ENCODE results near the gene RASSF1.

Gene RASSF1

DNA sequence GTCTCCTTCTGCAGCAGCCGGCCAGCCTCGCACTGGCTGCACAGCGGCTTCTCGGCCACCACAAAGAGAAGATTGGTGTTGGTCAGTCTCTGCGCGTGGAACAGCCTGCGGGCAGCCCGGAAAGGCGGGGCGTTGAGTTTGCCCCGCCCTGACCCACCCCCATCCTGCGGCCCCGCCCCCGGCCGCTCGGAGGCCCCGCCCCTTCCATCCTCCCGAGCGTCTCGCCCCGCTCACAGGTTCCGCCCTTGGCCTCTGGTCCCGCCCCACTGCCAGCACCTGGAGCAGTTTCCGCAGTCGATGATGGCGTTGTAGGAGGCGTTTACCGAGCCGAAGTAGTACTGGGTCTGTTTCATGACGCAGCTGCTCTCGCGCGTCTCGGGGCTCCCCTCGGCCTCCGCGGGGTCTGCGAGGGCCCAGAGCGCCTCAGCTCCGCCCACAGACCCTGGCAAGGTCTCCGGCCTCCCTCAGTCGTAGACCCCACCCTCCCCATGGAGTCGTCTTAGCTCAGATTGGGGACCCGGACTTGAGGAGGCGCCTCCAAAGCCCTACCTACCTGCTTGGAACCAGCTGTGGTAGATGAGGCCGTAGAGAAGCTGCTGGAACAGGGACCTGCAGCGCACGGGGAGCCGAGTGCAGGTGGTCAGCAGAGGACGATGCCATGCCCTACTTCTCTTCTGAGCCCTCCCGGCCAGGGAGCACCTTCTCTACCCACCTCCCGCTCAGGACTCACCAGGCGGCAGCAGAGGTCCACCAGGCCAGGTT, 24.6 kb upstream of the RASSF1 start:
- peak; percentile 61 for DNase-seq

DNA sequence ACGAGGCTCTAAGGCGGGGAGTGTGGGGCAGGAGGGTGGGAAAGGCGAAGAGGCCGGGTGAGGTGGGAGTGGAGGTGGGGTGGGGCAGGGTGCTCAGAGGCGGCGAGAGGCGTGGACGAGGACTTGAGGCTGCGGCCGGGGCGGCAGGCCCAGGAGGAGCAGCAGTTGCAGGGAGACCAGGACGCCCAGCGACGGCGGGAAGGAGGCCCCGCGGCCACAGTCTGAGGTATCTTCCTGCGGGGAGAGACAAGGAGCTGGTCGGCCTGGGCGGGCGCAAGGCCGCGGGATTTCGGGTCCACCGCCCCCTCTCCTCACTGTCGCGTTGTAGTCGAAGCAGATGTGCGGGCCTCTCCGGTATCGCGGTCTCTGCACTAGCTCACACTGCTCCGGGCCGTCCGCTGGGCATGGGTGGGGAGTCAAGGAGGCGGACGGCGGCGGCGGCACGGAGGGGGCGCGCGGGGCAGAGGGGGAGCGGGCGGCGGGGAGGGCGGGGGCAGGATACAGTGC, 24.0 kb upstream of the RASSF1 start:
- no peak for DNase-seq

DNA sequence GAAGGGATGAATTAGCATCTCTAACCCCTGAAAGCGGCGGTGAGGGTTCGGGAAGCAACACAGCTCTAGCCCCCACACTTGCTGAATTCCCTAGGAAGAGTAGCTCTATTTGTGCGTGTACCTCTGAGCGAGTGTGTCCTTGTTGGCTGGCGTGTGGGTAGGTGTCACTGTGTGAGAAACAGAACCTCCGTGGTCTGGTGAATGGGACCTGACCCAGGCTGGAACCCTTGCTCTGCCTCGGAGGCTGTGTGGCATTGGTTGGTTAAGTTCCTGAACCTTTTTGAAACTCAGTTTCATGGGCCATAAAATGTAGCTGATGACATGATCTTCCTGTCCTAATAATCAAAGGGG, 19.1 kb upstream of the RASSF1 start:
- DNase-seq = no peak

DNA sequence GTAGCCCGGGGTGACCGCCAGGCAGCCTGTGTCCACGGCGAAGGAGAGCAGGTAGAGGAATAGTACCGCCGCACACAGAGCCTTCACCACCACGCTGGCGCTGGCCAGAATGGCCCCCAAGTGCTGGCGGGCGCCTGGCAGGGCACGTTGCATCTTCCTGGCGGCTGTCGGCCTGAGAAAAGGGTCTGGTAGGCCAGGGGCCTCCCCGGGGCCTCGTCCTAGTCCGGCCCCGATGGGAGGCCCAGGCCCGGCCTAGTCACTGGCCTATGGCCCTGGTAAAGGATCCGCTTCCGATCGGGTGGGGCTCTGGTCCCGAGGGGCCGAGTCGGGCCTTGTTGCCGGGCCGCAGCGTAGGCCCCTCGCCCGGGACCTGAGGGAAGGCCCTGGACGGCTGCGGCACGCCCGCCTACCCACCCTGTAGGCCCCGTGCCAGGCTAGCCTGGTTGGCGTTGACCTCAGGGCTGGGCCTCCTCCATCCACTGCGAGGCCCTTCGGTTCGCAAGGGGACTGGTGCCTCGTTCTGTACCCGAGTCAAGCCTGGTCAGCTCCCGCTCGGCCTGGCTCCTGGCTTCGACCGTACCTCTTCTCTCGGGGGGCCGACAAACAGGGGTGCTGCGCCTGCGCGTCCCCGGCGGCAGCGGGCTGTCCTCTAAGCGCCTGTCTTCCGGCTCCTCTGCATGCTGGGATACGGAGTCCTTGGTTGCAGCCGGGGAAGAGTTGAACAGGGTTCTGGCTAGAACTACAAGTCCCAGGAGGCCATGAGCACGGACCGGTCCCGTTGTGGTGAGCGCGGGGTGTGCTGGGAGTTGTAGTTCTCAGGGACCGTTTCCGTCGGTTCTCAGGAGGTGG, 18.5 kb upstream of the RASSF1 start, which contains the start of gene TMEM115:
Gene TMEM115 (minus strand): TSS at position 611 of the 849 bp plus-strand sequence. CDS start 458 bp downstream, at position 153.
- peak; percentile 99 for DNase-seq

DNA sequence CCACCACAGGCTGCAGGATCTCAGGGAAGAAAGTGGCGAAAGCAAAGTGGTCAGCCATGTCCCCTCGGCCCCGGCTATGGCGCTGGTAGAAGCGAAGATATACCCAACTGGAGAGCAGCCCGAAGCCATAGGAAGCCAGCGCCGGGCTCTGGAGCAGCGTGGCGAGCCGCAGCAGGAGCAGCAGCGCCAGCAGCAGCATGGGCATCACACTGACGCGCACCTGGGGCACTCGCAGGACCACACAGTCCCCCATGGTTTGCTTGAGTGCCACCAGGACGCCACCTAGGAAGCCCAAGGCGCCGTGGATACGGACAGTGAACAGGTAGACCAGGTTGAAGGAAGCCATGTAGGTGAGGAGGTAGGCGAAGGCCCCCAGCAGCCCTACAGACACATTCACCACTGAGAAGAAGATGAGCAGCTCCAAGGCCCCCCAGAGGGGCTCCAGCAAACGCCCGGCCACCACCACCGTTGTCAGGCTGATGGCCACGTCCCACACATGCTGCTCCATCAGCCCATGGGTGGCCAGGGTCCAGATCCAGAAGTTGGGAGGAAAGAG, 17.8 kb upstream of the RASSF1 start:
- no peak for DNase-seq

DNA sequence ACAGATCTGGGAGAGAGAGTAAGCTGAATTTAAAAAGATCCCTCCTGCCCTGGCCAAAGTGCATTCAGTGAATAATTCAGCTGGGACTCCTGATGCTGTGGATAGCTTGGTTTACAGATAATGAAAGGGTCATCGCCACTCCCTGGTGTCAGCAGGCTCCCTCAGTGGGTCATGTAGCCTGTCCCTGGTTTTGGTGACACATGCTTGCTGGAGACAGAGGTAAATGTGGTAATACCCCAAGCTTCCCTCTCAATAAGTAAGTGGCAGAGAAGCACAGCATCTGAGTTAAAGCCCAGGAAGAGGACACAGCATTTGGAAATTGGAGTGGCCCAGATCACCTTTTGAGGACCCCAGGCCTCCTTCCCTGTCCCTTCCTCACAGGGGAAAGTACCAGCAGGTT, 16.8 kb upstream of the RASSF1 start:
- no peak for DNase-seq

DNA sequence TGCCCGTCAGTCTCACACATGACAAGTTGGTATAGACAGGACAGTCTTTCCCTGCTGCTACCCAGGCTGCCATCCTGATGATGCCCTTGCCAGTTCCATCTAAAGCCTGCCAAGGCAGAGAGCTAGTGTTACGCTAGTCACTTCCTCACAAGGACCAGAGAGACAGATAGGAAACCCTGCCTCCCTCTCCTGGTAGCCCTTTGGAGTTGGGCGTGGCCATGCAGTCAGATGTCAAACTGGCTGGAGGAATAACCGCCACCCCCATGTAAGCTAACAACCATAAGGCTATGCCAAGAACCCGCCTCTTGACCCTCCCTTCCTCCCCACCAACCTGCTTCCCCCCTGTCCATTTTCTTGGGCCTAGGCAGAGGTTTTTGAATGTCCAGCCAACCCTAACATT, 15.9 kb upstream of the RASSF1 start:
- DNase-seq = peak; percentile 46

DNA sequence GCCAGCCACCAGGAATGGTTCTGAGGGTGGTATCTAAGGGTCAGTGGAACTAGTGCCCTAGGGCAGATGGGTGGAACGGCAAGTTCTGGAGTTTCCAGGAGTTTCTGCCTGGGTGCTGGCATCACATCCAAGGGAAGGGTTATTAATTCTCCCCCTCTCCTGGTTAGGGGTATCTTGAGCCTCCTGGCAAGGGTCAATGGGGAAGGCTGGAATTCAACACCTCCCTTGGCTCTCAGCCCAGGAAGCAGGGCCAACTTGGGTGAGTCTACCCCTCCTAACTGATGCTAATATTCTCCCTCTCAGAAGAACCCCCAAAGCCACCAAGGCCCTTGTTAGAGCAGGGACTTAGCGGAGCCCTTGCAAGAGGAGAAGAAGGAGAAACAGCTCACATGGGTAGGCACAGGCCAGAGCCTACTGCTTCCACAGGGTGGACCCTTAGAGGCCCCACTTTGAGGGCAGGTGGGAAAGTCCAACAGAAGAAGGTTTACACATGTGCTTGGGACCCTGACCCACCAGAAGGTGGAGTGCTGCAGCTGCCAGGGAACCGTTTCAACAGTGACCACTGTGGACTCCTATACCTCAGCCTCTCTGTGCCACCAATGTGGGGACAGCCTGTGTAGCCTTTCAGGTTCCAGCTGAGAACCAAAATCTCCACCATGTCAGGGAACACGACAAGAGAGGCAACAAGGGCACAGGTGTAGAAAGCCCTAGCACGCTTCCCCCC, 15.4 kb upstream of the RASSF1 start:
- no peak for DNase-seq

DNA sequence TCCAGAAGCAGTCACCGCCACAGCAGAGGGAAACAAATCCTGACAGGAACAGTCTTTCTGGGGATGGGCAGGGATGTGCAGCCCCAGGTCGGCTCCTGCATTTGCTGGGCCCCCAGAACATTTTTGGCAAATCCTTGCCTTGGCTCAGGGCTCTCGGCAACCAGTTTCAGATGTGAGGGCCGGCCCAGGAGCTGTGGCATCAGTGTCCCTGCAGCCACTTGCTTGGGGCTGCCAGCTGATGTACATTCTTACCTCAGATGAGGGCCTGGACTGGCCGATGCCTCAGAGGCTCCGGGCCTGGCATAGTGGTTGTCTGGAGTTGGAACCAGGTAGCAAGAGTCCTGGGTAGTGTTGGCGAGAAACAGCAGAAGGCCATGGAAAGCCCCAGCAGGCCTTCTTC, 14.2 kb upstream of the RASSF1 start:
- DNase-seq = no peak

DNA sequence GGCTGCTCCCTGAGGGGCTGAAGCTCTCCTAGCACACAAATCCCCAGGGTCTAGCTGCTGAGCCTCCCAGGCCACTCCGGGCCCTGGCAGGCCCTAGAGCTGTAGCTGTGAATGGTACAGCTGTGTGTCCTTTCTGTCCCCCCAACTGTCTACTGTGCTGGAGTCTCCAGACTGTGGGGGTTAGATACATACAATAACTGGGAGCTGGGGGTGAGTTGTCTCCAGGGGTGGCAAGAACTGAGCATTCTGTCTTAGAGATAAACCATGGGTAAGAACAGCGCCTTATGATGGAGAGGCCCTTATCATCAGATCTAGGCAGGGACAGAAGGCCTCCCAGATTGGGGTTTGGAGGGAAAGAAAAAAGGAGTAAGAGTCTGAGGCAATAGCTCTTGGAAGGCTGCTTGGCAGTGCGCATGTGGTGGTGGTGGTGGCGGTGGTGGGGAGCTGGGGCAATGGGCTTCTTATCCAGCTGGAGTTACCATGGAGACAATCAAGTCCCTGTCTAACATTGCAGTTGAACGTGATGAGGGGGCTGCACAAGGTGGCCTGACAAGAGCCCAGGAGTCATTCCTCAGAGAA, 13.6 kb upstream of the RASSF1 start:
- DNase-seq = no peak

DNA sequence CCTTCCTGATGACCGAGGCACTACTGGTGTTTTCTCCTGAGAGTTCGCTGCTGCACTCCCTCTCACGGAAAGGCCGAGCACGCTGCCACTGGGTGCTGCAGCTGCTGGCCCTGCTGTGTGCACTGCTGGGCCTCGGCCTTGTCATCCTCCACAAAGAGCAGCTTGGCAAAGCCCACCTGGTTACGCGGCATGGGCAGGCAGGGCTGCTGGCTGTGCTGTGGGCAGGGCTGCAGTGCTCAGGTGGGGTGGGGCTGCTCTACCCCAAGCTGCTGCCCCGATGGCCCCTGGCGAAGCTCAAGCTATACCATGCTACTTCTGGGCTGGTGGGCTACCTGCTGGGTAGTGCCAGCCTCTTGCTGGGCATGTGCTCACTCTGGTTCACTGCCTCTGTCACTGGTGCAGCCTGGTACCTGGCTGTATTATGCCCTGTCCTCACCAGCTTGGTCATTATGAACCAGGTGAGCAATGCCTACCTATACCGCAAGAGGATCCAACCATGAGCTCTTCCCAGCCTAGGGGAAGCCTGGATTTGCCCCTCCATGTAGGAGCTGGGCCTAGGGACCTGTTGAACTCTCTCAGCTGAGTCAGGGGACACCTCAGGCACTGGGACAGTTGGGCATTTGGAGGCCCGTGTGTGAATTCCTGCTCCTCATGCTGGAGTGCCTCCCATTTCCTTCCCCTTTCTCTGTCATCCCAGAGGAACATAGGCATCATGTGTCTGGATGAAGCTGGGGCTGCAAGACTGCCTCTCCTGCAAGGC, 12.8 kb upstream of the RASSF1 start:
- DNase-seq = no peak

DNA sequence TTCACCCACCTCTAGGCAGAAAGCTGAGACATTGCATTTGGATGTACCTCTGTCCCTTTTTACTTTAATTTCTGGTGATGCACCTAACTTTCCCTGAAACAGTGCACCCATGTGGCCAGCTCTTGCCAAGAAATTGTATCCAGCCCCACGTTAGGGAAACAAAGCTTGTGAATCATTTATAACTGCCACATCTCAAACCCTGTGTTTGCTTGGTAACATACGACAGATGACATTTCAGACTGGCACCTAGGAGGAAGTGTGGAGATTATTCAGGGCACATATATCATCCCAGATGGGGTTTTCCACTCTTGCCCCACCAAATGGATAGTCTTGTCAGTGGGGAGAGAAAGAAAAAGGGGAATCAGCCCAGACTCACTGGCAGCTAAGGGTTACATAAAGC, 12.1 kb upstream of the RASSF1 start:
- DNase-seq = peak; percentile 38

DNA sequence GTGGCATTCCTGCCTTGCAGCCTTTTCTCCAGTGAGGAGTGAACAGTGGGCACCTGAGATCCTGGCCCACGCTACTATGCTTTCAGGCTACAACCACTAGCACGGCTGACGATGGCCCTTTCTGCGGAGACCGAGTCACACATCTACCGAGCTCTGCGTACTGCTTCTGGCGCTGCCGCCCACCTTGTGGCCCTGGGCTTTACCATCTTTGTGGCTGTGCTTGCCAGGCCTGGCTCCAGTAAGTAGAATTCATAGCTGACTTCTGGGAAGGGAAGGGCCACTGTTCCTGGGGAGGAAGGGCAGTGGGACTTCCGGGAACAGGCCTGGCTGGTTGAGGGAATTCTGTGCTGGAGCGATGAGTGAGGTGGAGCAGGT, 10.7 kb upstream of the RASSF1 start:
- no peak for DNase-seq

DNA sequence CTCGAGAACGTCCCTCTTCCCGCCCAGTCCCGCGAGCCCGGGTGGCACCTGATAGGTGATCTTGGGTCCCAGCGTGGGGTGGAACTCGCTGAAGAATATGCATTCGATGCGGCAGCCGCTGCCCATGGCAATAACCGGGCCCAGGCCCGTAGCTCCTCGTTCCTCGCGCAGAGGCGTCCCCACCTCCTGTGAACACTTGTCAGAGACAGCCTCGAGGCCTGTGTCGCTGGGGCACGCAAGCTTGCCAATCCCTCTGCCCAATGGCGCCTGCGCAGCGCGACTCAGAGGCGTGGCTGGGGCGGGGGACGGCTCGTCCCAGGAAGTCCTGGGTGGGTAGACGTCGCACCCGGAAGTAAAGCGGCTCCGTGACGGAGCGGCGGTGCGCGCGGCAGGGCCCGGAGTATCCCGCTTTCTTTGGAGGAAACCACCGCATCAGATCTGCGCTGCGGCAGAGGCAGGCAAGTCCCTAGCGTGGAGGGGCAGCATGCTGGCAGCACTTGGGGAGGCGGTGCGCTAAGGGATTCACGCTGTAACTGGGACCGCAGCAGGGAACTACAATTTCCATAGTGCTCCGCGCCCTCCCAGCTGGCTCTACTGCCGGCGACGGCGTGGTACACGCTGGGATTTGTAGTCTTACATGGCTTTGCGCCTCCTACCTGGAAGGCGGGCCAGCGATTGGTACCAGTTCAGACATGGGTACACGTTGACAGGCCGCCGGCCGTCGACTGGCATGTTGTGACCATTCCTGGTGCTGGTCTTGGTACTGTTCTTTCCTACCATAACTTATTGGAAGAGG, 10.1 kb upstream of the RASSF1 start, which contains the start of the genes CYB561D2 and NPRL2:
Gene CYB561D2 (plus strand): TSS at position 336 of the 796 bp plus-strand sequence. CDS start 572 bp downstream, outside the sequence.
Gene NPRL2 (minus strand): TSS at position 249 of the 796 bp plus-strand sequence. CDS start 123 bp downstream, at position 126.
- peak; percentile 94 for DNase-seq

DNA sequence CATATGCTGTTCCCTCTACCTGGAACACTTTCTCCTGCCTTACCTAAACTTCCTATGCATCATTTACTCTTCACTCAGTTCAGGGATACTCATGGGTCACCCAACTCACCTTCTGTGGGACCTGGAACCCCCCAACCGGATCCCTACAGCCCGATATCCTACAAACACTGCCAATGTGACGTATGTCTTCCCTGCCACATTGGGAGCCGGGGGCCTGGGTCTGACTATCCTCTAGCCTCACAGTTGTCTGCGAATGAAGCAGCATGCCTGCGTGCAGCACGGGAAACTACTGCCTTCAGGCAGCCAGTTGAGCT, 9.5 kb upstream of the RASSF1 start:
- no peak for DNase-seq

DNA sequence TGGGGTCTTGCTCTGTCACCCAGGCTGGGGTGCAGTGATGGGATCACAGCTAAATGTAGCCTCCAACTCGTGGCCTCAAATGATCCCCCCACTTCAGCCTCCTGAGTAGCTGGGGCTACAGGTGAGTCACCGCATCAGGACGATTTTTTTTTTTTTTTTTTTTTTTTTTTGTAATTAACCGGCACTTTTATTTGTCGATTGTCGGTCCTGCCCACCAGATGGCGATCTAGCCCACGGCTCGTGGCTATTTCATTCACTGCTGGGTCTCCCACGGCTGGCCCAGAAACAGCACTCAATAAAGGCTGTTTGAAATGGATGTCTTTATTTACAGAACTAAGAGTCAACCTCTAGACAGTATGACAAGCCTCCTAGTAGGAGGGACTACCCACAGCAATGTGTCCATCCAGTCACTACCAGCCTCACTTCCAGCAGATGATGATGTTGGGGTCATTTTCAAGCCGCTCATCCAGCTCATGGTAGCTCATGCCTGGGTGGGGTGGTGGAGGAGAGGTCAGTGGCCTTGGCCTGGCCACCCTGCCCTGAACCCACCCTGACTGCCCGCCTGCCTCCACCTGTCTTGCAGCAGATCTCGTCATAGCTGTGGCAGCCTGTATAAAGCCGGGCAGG, 6.7 kb upstream of the RASSF1 start:
- DNase-seq = peak; percentile 79

DNA sequence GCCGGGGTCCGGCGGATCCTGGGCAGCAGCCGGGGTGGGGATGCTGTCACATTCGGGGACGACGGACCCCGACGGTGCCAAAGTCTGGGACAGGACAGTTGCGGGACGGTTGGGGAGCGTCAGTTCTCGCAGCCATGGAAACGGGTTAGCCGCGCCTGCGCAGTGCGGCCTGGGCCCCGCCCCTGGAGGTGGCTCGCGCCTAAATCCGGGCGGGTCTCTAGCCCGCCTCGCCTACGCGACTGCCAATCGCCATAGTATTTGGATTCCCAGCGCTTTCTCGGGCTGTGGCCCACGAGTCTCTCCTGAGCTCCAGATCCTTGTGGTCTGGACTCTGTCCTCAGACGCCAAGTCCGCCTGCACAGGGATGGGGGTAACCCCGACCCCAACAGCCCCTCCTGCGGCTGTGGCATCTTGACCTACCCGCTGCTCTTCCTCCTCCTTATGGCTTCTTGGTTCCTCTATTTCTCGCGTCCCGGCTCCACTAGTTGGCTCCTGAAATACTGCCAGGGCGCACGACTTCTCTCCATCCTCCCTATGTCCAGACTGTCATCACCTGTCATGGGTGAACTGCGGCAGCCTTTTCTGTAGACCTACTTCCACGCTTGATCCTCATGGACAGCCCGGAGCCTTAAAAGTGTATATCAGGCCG, 5.1 kb upstream of the RASSF1 start, which contains the start of gene ZMYND10:
Gene ZMYND10 (minus strand): TSS at position 147 of the 649 bp plus-strand sequence. CDS start 153 bp downstream, outside the sequence.
- DNase-seq = peak; percentile 72

DNA sequence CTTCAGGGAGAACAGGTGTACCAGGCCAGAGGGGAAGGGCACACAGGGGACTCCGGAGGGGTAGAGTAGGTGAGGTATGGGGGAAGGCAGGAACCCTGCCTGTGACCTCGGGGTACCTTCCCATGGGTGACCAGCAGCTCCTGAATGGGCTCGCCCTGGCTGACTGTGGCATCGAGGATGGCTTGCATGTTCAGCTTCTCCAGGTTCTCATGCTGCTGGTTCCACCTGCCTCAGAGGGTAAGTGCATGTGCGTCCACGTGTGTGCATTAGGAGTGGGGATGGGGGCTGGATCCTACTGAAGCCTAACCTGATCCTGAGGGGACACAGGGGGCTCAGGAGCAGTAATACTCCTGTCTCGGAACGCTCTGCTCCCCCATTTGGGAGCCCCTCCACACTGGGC, 4.4 kb upstream of the RASSF1 start:
- no peak for DNase-seq

DNA sequence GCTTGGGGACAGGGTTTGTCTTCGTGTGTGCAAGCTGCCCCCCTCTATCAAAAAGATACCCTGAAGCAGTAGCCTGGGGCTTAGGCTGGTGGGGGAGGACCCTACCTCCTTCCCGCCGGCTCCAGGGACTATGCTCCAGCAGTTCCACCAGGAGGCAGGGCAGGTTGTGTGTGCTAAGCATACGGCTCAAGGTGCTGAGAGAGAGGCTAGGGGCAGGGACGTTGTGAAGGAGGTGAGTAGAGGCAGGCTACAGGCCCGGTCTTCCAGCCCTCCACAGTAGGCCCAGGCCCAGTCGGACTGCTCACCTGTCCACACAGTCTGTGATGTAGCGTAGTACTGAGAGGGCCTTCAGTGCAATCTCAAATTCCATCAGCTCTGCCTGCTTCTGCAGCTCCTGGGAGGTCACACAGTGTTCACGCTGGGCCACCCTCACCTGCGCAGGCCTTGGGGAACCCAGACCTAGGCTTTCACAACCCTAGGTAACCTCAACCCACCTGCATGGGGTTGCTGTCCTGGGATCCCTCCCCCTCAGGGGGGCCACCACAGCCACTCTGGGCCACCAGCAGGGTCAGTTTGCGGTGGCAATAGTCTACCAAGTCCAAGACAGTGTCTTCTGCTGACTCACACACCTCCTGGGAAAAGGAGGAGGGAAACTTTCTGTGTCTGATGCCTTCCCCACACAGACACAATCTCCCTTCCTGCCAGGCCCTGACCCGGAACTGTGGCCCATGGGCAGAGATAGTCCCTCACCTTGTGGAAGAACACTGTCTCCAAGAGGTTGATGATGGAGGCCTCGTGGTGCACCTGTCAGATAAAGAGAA, 2.4 kb upstream of the RASSF1 start:
- DNase-seq = no peak
